ENCODE measurements around the gene CCIN.

CCIN gene

DNA sequence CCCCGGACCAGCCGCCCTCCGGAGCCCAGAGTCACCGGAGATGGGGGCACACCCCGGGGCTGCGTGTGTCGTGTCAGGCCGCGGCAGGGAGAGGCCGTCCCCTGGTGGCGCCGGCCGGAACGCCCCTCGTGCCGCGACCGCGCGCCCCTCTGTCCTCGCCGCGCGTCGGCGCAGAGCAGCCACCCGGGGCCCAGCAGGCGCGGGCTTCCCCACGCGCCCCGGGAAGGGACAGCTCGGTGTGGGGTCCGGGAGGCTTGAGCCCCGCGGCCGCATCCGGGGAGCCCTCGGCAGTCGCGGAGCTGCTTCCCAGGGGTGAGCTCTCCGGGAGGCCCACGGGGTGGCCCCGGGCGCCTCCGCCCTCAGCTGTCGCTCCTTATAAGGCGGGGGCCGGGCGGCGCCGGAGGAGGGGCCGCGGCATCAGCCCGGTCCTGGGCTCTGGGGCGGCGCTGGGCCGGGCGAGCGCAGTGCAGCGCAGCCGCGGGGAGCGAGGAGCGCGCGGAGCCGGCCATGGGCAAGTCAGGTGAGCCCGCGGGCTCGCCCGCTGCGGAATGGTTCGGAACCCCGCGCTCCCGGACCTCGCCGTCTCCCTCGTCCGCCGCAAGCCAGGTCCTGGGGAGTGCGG lies 32.8 kb upstream of the CCIN start, which contains the start of gene GLIPR2:
TSS of gene GLIPR2 (plus strand) at position 462 of the 622 bp plus-strand sequence. CDS start at position 508, 46 bp downstream.
- TF ChIP-seq, protein P1, sequence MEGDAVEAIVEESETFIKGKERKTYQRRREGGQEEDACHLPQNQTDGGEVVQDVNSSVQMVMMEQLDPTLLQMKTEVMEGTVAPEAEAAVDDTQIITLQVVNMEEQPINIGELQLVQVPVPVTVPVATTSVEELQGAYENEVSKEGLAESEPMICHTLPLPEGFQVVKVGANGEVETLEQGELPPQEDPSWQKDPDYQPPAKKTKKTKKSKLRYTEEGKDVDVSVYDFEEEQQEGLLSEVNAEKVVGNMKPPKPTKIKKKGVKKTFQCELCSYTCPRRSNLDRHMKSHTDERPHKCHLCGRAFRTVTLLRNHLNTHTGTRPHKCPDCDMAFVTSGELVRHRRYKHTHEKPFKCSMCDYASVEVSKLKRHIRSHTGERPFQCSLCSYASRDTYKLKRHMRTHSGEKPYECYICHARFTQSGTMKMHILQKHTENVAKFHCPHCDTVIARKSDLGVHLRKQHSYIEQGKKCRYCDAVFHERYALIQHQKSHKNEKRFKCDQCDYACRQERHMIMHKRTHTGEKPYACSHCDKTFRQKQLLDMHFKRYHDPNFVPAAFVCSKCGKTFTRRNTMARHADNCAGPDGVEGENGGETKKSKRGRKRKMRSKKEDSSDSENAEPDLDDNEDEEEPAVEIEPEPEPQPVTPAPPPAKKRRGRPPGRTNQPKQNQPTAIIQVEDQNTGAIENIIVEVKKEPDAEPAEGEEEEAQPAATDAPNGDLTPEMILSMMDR (IDR thresholded peaks at IDR 0.05), result peak; percentile 27
- no peak for TF ChIP-seq ZFX (IDR thresholded peaks at IDR 0.05; ENCODE audit: borderline replicate concordance)
- H3K27ac ChIP-seq, result no peak within 1 kb of the TSS

DNA sequence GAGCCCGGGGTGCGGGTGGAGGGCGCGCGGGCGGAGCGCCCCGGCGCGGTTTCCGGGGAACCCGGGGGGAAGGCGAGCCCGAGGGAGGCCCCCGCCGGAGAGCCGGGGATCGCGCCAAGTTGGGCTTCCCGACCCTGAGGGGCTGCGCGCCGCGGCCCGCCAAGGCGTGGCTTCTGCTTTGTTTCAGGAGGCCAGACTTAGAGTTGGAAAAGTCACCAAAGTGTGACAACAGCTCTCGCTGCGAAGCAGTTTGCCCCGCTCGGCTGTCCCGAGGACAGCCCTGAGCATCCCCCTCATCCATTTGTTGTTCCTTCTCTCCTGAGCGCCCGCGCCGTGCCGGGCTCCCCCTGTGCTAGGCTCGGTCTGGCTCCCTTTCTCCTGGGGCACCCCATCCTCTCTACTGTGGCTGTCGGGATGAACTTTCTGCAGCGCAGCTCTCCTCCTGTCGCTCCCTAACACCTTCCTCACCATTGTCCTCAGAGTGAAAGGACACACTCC lies 32.2 kb upstream of the CCIN start:
- TF ChIP-seq, protein P1 (IDR thresholded peaks at IDR 0.05), result no peak
- TF ChIP-seq ZFX (IDR thresholded peaks at IDR 0.05; ENCODE audit: borderline replicate concordance), result no peak
- H3K27ac ChIP-seq, result no peak overlapping the region

DNA sequence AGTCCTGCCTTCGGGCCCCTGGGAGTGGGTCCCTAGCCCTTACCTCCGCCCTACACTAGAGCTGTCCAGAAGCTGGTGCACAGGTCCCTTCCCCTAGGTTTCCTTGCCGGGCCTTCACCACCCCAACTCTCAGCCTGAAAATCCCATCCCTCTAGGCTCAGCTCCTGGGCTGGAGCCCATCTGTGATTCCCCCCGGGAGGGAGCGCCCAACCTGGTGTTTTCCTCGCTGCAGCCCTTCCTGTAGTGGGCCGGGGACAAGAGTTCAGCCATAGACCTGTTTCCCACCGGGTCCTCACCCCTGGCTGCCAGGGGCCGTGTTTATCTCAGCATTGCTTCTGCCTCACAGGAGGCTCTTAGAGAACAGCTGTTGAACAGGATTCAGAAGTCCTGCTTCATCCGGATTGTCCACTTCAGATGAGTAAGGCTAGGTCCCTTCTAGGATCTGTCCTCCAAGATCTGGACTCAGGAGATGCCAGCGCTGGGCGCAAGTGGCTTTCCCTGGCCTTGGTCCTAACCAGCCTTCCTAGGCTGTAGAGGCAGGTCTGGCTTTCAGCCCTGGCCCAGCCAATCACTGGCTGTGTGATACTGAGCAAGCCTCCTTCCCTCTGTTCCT lies 31.7 kb upstream of the CCIN start:
- H3K27ac ChIP-seq, result no peak overlapping the region
- TF ChIP-seq, protein P1 (IDR thresholded peaks at IDR 0.05), result no peak
- no peak for TF ChIP-seq ZFX (IDR thresholded peaks at IDR 0.05; ENCODE audit: borderline replicate concordance)

DNA sequence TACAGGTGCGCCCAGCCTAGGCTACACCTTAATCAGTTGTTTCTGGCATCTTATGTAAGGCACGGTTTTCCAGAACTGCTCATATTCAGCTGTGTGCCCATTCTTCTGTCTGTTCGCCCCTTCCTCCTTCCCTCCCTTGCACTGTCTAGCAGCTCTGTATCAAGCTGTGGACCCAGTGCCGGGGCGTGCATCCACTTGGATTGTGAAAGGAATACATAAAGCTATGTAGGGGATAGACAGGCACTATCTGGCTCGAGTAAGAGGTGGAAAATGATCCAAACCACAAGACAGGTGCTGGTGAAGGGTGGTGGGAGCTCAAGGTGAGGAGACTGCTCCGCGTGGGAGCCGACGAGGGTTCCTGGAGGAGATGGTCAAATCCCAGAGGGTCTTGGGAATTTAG lies 30.7 kb upstream of the CCIN start:
- H3K27ac ChIP-seq, result no peak overlapping the region
- TF ChIP-seq ZFX (IDR thresholded peaks at IDR 0.05; ENCODE audit: borderline replicate concordance), result no peak
- TF ChIP-seq, protein P1 (IDR thresholded peaks at IDR 0.05), result no peak

DNA sequence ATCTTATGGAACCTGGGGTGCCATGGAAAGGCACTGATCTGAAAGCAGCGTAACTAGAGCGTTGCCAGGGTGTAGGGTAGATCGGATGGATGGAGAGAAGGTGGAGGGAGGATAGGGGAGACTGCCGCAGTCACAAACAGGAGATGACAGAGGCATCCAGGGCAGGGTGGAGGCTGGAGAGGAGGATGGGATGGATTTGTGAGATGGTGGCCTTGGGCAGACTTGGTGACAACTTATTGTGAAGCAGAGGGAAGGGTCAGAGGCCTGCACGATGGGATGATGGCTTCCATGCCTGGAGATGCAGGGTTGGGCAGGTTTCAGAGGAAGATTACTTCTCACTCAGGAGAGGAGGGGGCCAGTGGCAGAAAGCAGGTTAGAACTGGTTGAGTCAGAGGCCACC lies 30.3 kb upstream of the CCIN start:
- no peak overlapping the region for H3K27ac ChIP-seq
- TF ChIP-seq, protein P1 (IDR thresholded peaks at IDR 0.05), result no peak
- TF ChIP-seq ZFX (IDR thresholded peaks at IDR 0.05; ENCODE audit: borderline replicate concordance), result no peak

DNA sequence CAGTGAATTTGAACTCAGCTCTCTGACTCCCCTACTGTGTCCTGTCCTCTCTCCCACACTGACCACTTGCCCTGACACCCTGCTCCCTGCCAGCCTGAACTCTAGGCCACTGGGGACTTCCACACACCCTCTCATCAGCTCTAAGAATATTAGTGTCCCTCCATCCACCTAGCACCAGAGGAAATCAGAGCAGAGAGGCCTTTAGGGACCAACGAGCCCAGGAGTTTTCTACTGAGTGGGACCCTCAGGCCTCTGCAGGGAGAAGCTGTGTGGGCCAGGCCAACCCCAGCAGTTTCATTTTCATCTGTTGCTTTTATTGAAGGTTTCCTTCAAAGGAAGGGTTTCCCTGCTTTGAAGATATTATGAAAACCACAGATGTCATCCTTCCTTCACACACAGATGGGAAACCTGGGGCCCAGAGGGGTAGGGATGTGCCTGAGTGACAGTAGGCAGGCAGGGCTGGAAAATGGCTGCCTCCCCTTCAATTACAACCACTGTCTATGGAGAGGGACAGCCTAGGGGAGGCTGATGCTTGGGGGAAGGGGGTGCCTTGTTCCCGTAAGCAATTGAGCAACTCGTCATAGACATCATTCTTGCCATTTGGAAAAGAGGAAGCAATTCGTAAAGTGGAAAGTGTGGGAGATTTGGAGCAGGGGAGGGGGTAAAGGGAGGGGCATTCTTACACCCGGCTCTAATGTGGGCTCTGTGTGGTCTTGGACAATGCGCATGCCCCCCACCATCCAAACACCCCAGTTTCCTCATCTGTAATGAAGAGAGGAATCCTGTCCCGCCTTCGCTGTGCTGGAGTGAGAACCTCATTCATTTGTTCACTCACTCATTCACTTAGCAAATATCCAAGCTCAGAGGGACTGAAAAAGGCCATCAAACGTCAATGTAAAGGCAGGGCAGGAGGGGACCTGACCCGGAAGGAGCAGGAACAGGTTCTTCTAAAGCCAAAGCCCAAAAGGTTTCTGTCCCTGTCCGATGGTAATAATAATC lies 28.8 kb upstream of the CCIN start:
- H3K27ac ChIP-seq, result no peak overlapping the region
- TF ChIP-seq, protein P1 (IDR thresholded peaks at IDR 0.05), result no peak
- TF ChIP-seq ZFX (IDR thresholded peaks at IDR 0.05; ENCODE audit: borderline replicate concordance), result no peak

Measured in 22Rv1 (cell line).